PC-3 (cell line): ENCODE data around the gene BIN2. TPM values are rescaled to one million over a fixed set of nuclear protein-coding genes. Genes with fewer than 3 reads are reported as not detected.

ENCODE experiments used
- ATAC-seq: fragments of 200-7000 bp; cut with Tn5 transposase; 2 replicates; pipeline ENCODE4 v1.9.1; 2020; ENCODE audit warnings: mild to moderate bottlenecking, moderate library complexity
- BruUV-seq: library from RNA; stranded (reverse); fragments of 400-500 nt; replicated peaks from 2 replicates; lab custom pipeline; 2021; lab: Mats Ljungman, UMichigan
- CTCF ChIA-PET: fragments of 300-600 bp; sonication (Branson Sonifier 250); formaldehyde crosslinking; loops from one replicate; lab custom pipeline; 2022; ENCODE audit warnings: antibody characterized with exemption; lab: Charles Lee
- POLR2A ChIA-PET: fragments of 300-600 bp; sonication (Branson Sonifier 250); formaldehyde crosslinking; loops from one replicate; lab custom pipeline; 2022; ENCODE audit warnings: antibody characterized with exemption; ENCODE audit not compliant: unreplicated experiment; lab: Charles Lee
- DNase-seq: peaks from one replicate; pipeline ENCODE4 v3.0.0-alpha.2; 2015
- H2AFZ ChIP-seq: fragments of 300-600 bp; sonication (generic); 2 replicates; pipeline ENCODE4 v1.6.0; 2016; ENCODE audit warnings: antibody characterized with exemption, low read length
- H3F3A ChIP-seq: fragments of 300-600 bp; sonication (generic); one replicate; pipeline ENCODE4 v1.6.0; 2017; ENCODE audit warnings: antibody characterized with exemption, low read length, control low read depth, mild to moderate bottlenecking; ENCODE audit not compliant: unreplicated experiment
- H3K27ac ChIP-seq: fragments of 300-600 bp; sonication (generic); 2 replicates; pipeline ENCODE4 v1.5.1; 2016; ENCODE audit warnings: mild to moderate bottlenecking, low read length
- H3K27me3 ChIP-seq: fragments of 300-600 bp; sonication (generic); 2 replicates; pipeline ENCODE4 v1.6.1; 2016; ENCODE audit warnings: low read length, mixed read lengths
- H3K36me3 ChIP-seq: fragments of 300-600 bp; sonication (generic); 2 replicates; pipeline ENCODE4 v1.6.1; 2016; ENCODE audit warnings: low read depth, mixed run types, low read length, mixed read lengths
- H3K4me1 ChIP-seq: fragments of 300-600 bp; sonication (generic); 2 replicates; pipeline ENCODE4 v1.5.1; 2016; ENCODE audit warnings: low read length; ENCODE audit not compliant: insufficient read depth
- H3K4me2 ChIP-seq: fragments of 300-600 bp; sonication (generic); 2 replicates; pipeline ENCODE4 v1.6.0; 2016; ENCODE audit warnings: low read length
- H3K4me3 ChIP-seq: fragments of 300-600 bp; sonication (generic); 2 replicates; pipeline ENCODE4 v1.5.1; 2016; ENCODE audit warnings: mild to moderate bottlenecking, low read length, mixed read lengths
- H3K79me2 ChIP-seq: fragments of 300-600 bp; sonication (generic); 2 replicates; pipeline ENCODE4 v1.6.1; 2017; ENCODE audit warnings: low read length, mixed read lengths
- H3K9ac ChIP-seq: fragments of 300-600 bp; sonication (generic); 2 replicates; pipeline ENCODE4 v1.6.0; 2016; ENCODE audit warnings: mild to moderate bottlenecking, low read length
- H3K9me2 ChIP-seq: fragments of 300-600 bp; sonication (generic); replicated peaks from 2 replicates; pipeline ENCODE4 v1.6.1; 2016; ENCODE audit warnings: mixed run types, low read length, mixed read lengths
- H3K9me3 ChIP-seq: fragments of 300-600 bp; sonication (generic); 2 replicates; pipeline ENCODE4 v1.6.1; 2016; ENCODE audit warnings: low read length, mixed read lengths
- H4K20me1 ChIP-seq: fragments of 300-600 bp; sonication (generic); 2 replicates; pipeline ENCODE4 v1.6.1; 2016; ENCODE audit warnings: low read length, mixed read lengths
- CTCF ChIP-seq: fragments of 300-600 bp; sonication (generic); conservative IDR thresholded peaks from 2 replicates; pipeline ENCODE4 v1.5.1; 2017; ENCODE audit warnings: antibody characterized with exemption, low read depth, mild to moderate bottlenecking, low read length
- EZH2 ChIP-seq: fragments of 300-600 bp; sonication (generic); IDR thresholded peaks from one replicate; pipeline ENCODE4 v1.6.1; 2017; ENCODE audit warnings: antibody characterized with exemption, mild to moderate bottlenecking, low read length; ENCODE audit not compliant: unreplicated experiment
- EZH2phosphoT487 ChIP-seq: fragments of 300-600 bp; sonication (generic); IDR thresholded peaks from 2 replicates; pipeline ENCODE4 v1.6.1; 2018; ENCODE audit warnings: mild to moderate bottlenecking, antibody characterized with exemption, low read length, borderline replicate concordance
- intact Hi-C: fragments of 100-400 bp; cut with micrococcal nuclease; formaldehyde crosslinking; loops from 2 replicates; pipeline ENCODE4 v1.9.0; 2023
- total RNA-seq: library from RNA; depleted of rRNA; stranded (reverse); fragments of >200 nt; gene quantifications from 2 replicates; pipeline ENCODE4 v1.2.3, GENCODE V29; 2014

The BIN2 gene
- total RNA-seq, 1 experiment from 2014 or later = not detected

DNA sequence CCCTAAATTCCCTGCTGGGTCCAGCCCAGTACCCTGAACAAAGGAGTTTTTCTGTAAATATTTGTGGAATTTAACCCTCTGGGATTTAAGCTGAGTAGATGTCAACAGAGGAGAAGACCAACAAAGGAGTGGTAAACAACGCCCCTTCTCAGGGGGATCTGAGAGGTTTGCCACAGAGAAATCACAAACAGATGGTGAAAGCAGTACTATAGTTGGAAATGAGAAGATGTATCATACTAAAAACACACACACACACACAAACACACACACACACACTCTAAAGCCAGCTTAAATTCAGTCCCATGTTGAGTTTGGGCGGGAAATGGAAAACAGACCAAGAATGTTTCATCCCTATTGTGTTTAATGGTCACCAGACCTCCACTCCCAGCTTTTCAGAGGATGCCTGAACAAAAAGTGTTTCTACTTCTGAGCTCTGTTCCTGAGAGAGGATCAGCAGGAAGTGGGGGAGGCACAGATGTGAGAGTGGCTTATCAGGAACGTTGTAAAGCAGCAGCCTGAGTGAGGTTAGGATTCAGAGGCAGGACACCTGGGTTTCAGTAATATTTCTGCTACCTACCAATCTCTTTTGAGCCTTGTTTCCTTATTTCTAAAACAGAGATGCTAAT is 3.2 kb downstream of the BIN2 start:
- no peak for ATAC-seq
- ChIA-PET POLR2A (interaction anchor here (0.6 to 1.1 kb wide), 2 partner anchors 12 to 50 kb away, joined by 4 to 10 read pairs; no protein-coding TSS in a partner anchor), CTCF (interaction anchor here (0.5 kb wide), 1 partner anchor 13 kb away, joined by 4 read pairs; no protein-coding TSS in a partner anchor)
- Histone ChIP-seq H2AFZ (no peak overlapping the region), H3K9me3 (no peaks in the 10 kb centered on the region), H3K4me3 (no peak overlapping the region), H3K4me2 (no peak overlapping the region), H3F3A (no peaks in the 10 kb centered on the region), H3K27ac (no peak overlapping the region), H3K9ac (no peak overlapping the region), H3K79me2 (no peaks in the 10 kb centered on the region), H3K36me3 (no peaks in the 10 kb centered on the region), H4K20me1 (no peaks in the 10 kb centered on the region), H3K27me3 (no peaks in the 10 kb centered on the region), H3K9me2 (no peaks in the 10 kb centered on the region), H3K4me1 (peaks cover 9% of the 10 kb centered on the region)
- no peak for TF ChIP-seq EZH2
- no peak for TF ChIP-seq CTCF
- TF ChIP-seq EZH2phosphoT487 = no peak
- no TSS peak for BruUV-seq
- no peak for DNase-seq
- intact Hi-C loops = no loop called here

- no TSS peak for BruUV-seq
- H3K36me3 ChIP-seq = no peaks in the 10 kb centered on the region
- H3K4me3 ChIP-seq = no peak overlapping the region
- no peak overlapping the region for H3K9ac ChIP-seq
- no peaks in the 10 kb centered on the region for H3K79me2 ChIP-seq
- H3K9me3 ChIP-seq = no peaks in the 10 kb centered on the region
- ChIA-PET POLR2A (interaction anchor here (0.6 to 1.1 kb wide), 2 partner anchors 12 to 50 kb away, joined by 4 to 10 read pairs; no protein-coding TSS in a partner anchor), CTCF (interaction anchor here (0.5 kb wide), 1 partner anchor 13 kb away, joined by 4 read pairs; no protein-coding TSS in a partner anchor)
- no peaks in the 10 kb centered on the region for H3F3A ChIP-seq
- no peak for TF ChIP-seq EZH2phosphoT487
- no peak for TF ChIP-seq EZH2
- no peak for TF ChIP-seq CTCF
- DNase-seq (no peak), ATAC-seq (no peak)
- no peak overlapping the region for H2AFZ ChIP-seq
- H3K27me3 ChIP-seq = no peaks in the 10 kb centered on the region
- H3K27ac ChIP-seq = no peak overlapping the region
- H3K4me1 ChIP-seq = peaks cover 9% of the 10 kb centered on the region
- no peaks in the 10 kb centered on the region for H3K9me2 ChIP-seq
- H3K4me2 ChIP-seq = no peak overlapping the region
- intact Hi-C loops = no loop called here
- H4K20me1 ChIP-seq = no peaks in the 10 kb centered on the region
Measured at GRCh38 chr12:51320311-51320694, 3.7 kb downstream of the BIN2 start.
